ENCODE data around the gene THSD4. TPM values are rescaled to one million over a fixed set of nuclear protein-coding genes. Genes with fewer than 3 reads are reported as not detected.
A peak's percentile ranks its signal among the peaks of the same experiment; 100 is the strongest.

THSD4 gene
- total RNA-seq, 1 donor from 2014 or later: 151 TPM

DNA sequence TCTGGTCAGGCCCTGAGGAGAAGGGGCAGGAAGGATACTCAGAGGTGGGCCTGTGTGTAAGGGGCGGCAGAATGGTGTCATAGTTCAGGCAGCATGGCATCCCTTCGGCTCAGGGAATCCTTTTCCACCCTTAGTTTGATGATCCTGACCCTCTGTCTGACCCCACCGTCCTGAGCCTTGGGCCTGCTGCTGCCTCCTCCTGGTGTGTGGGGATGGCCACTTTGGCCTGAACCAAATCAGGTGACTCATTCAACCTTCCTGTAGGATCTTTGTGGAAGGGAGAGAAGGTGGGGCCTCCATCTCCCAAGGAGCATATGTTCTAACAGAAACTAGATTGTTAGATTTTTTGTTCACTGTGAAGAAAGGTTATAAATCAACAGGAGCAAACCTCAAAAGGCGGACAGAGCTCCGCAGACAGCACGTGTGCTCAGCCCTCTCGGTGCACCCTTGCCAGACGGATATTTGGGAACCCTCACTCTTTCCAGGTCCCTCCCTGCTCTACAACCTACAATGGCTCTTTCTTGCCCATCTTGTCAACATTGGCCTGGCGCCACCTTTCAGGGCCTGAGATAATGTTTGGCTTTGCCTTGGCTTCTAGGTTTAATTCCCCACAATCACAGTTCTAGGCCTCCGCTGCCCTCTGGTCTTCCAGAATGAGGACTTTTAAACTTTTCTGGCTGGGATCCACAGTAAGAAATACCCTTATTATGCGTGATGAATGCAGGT lies 21.7 kb downstream of the THSD4 start:
- TF ChIP-seq, protein P1, sequence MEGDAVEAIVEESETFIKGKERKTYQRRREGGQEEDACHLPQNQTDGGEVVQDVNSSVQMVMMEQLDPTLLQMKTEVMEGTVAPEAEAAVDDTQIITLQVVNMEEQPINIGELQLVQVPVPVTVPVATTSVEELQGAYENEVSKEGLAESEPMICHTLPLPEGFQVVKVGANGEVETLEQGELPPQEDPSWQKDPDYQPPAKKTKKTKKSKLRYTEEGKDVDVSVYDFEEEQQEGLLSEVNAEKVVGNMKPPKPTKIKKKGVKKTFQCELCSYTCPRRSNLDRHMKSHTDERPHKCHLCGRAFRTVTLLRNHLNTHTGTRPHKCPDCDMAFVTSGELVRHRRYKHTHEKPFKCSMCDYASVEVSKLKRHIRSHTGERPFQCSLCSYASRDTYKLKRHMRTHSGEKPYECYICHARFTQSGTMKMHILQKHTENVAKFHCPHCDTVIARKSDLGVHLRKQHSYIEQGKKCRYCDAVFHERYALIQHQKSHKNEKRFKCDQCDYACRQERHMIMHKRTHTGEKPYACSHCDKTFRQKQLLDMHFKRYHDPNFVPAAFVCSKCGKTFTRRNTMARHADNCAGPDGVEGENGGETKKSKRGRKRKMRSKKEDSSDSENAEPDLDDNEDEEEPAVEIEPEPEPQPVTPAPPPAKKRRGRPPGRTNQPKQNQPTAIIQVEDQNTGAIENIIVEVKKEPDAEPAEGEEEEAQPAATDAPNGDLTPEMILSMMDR (IDR thresholded peaks at IDR 0.05): peak in 2 of 3 experiments; percentile 7 to 9

DNA sequence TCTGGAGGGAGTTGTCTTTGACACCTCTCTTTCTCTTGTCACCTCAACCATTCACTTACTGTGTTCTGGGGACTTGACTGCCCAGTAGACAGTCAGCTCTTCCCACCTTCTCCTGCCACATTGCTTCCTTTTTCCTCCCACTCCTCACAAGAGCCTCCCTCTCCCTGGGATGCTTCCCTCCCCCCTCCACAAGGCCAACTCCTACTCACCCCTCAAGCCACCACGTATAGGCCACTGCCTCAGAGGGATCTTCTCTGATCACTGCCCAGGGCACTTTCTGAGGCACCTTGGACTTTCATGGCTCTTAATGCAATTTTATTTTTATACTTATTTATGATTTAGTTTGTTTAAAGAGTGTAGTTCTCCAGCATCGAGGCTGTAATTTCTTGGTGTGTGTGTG lies 23.2 kb downstream of the THSD4 start:
- TF ChIP-seq, protein P1 (IDR thresholded peaks at IDR 0.05): no peak
- no peak overlapping the region for H3K4me3 ChIP-seq
- peaks cover 3 to 25% of the 10 kb centered on the region in 2 donors for H3K4me1 ChIP-seq
- no peaks in the 10 kb centered on the region for H3K36me3 ChIP-seq
- H3K27me3 ChIP-seq: no peaks in the 10 kb centered on the region
- H3K9me3 ChIP-seq: no peaks in the 10 kb centered on the region
- H3K27ac ChIP-seq: no peak overlapping the region
- intact Hi-C loops (cut with DNase I): no loop called here
- DNase-seq (ENCODE audit: low spot score in 2 of 2): no peak

More for the DNA sequence above, 21.7 kb downstream of the THSD4 start:
- H3K27me3 ChIP-seq: no peaks in the 10 kb centered on the region
- H3K4me3 ChIP-seq: no peak overlapping the region
- intact Hi-C loops (cut with DNase I): no loop called here
- H3K36me3 ChIP-seq: no peaks in the 10 kb centered on the region
- H3K4me1 ChIP-seq: peaks cover 3 to 33% of the 10 kb centered on the region in 2 donors
- DNase-seq (ENCODE audit: low spot score in 2 of 2): no peak
- H3K9me3 ChIP-seq: no peaks in the 10 kb centered on the region
- H3K27ac ChIP-seq: peak overlapping the region; percentile 26 to 54

DNA sequence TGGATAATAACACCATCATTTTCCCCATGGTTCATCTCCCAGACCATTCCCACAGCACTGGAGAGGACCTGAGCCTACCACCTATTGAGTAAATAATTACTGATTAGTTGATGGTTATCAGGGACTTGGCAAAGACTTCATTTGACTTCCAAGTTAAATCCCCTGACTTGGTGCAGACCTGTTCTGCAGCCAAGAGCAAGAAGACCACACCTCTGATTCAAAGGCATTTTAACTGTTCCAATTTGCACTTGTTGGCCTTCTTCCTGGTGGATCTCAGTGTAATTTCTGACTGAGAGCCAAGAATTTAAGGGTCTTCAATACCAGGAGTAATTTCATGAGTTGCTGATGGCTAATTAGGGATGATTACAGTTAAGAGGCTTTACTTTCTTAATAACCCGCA lies 24.0 kb downstream of the THSD4 start:
- TF ChIP-seq, protein P1 (IDR thresholded peaks at IDR 0.05): no peak
- Histone ChIP-seq H3K27me3 (no peaks in the 10 kb centered on the region), H3K4me1 (peaks cover 3 to 20% of the 10 kb centered on the region in 2 donors), H3K27ac (peak overlapping the region in 1 of 2 donors; percentile 10), H3K9me3 (no peaks in the 10 kb centered on the region), H3K4me3 (no peak overlapping the region), H3K36me3 (no peaks in the 10 kb centered on the region)
- intact Hi-C loops (cut with DNase I): no loop called here
- DNase-seq (ENCODE audit: low spot score in 2 of 2): no peak

DNA sequence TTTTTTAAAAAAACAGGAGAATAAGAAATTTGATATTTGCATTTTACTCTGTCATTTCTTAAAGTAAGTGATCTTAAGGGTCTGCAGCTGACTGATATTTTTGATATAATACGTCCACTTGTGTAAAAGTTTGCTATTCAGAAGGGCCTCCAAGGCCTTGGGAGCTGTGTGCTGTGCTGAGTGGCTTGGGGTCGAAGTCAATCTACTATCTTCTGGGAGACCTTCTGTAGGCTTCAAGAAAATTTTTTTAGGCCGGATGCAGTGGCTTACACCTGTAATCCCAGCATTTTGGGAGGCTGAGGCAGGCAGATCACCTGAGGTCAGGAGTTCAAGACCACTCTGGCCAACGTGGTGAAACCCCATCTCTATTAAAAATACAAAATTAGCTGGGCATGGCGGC lies 26.3 kb downstream of the THSD4 start:
- Histone ChIP-seq H3K27ac (no peak overlapping the region), H3K9me3 (no peaks in the 10 kb centered on the region), H3K36me3 (no peaks in the 10 kb centered on the region), H3K27me3 (no peaks in the 10 kb centered on the region), H3K4me3 (no peak overlapping the region), H3K4me1 (peaks cover under 1 to 13% of the 10 kb centered on the region in 2 donors)
- no peak for DNase-seq (ENCODE audit: low spot score in 2 of 2)
- intact Hi-C loops (cut with DNase I): no loop called here
- TF ChIP-seq, protein P1 (IDR thresholded peaks at IDR 0.05): no peak

DNA sequence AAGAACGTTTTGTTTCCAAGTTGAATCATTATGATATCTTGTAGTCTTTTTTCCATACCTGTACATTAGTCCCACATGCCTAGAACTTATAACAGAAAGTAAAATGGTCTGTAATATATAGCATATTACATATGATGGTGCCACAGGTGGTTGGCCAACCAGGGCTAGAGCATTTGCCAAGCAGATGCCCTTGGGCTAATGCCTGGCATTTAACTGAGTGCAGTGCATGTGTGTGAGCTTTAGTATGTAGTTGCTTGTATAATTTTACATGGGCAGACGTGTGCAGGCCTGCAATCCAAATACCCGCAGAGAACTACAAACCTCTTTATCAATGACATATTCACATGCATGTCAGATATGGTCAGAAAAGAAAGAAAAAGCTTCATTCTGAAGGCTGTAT lies 27.5 kb downstream of the THSD4 start:
- Histone ChIP-seq H3K9me3 (no peaks in the 10 kb centered on the region), H3K27ac (no peak overlapping the region), H3K27me3 (no peaks in the 10 kb centered on the region), H3K4me3 (no peak overlapping the region), H3K36me3 (no peaks in the 10 kb centered on the region), H3K4me1 (peaks cover 0 to 2% of the 10 kb centered on the region in 2 donors)
- TF ChIP-seq, protein P1 (IDR thresholded peaks at IDR 0.05): no peak
- no peak for DNase-seq (ENCODE audit: low spot score in 2 of 2)
- intact Hi-C loops (cut with DNase I): no loop called here

All from ascending aorta (tissue), 2 donors.